Measurements from ENCODE around the gene LPAR3.

The LPAR3 gene

GRCh38 chr1:84781946-84782771, 110.8 kb downstream of the LPAR3 start:
- Histone ChIP-seq H3K36me3 (ENCODE audit: low read depth) (no peaks in the 10 kb centered on the region), H3K4me3 (ENCODE audit: severe bottlenecking) (no peak overlapping the region), H3K9me3 (ENCODE audit: severe bottlenecking) (no peaks in the 10 kb centered on the region), H3K27ac (ENCODE audit: poor library complexity, severe bottlenecking) (no peak overlapping the region), H3K4me1 (ENCODE audit: insufficient read depth, poor library complexity, severe bottlenecking) (no peaks in the 10 kb centered on the region), H3K27me3 (ENCODE audit: insufficient read depth, poor library complexity, severe bottlenecking) (no peaks in the 10 kb centered on the region)
- ATAC-seq (ENCODE audit: low read depth) (no peak), DNase-seq (ENCODE audit: low spot score) (no peak)
- TF ChIP-seq CTCF (IDR thresholded peaks at IDR 0.05; ENCODE audit: poor library complexity, severe bottlenecking), result no peak

GRCh38 chr1:84780000-84780716, 112.8 kb downstream of the LPAR3 start:
- Histone ChIP-seq H3K36me3 (ENCODE audit: low read depth) (no peaks in the 10 kb centered on the region), H3K4me1 (ENCODE audit: insufficient read depth, poor library complexity, severe bottlenecking) (no peaks in the 10 kb centered on the region), H3K9me3 (ENCODE audit: severe bottlenecking) (no peaks in the 10 kb centered on the region), H3K27me3 (ENCODE audit: insufficient read depth, poor library complexity, severe bottlenecking) (no peaks in the 10 kb centered on the region), H3K4me3 (ENCODE audit: severe bottlenecking) (no peak overlapping the region), H3K27ac (ENCODE audit: poor library complexity, severe bottlenecking) (no peak overlapping the region)
- DNase-seq (ENCODE audit: low spot score), result no peak
- TF ChIP-seq CTCF (IDR thresholded peaks at IDR 0.05; ENCODE audit: poor library complexity, severe bottlenecking), result no peak
- peak; percentile 55; the same call in 2 of the 3 replicates for ATAC-seq (ENCODE audit: low read depth)

GRCh38 chr1:84776639-84777038, 116.4 kb downstream of the LPAR3 start:
- no peak for TF ChIP-seq CTCF (IDR thresholded peaks at IDR 0.05; ENCODE audit: poor library complexity, severe bottlenecking)
- peaks cover 6% of the 10 kb centered on the region for H3K4me1 ChIP-seq (ENCODE audit: insufficient read depth, poor library complexity, severe bottlenecking)
- peak overlapping the region; percentile 18 for H3K27ac ChIP-seq (ENCODE audit: poor library complexity, severe bottlenecking)
- no peak overlapping the region for H3K4me3 ChIP-seq (ENCODE audit: severe bottlenecking)
- no peaks in the 10 kb centered on the region for H3K9me3 ChIP-seq (ENCODE audit: severe bottlenecking)
- no peaks in the 10 kb centered on the region for H3K27me3 ChIP-seq (ENCODE audit: insufficient read depth, poor library complexity, severe bottlenecking)
- ATAC-seq (ENCODE audit: low read depth) (0 out of 3 replicates have a peak, but pooled peaks have one; percentile 16), DNase-seq (ENCODE audit: low spot score) (no peak)
- H3K36me3 ChIP-seq (ENCODE audit: low read depth), result no peaks in the 10 kb centered on the region

GRCh38 chr1:84775535-84775920, 117.5 kb downstream of the LPAR3 start:
- ATAC-seq (ENCODE audit: low read depth) (no peak), DNase-seq (ENCODE audit: low spot score) (no peak)
- no peak for TF ChIP-seq CTCF (IDR thresholded peaks at IDR 0.05; ENCODE audit: poor library complexity, severe bottlenecking)
- Histone ChIP-seq H3K4me1 (ENCODE audit: insufficient read depth, poor library complexity, severe bottlenecking) (peaks cover 6% of the 10 kb centered on the region), H3K4me3 (ENCODE audit: severe bottlenecking) (no peak overlapping the region), H3K36me3 (ENCODE audit: low read depth) (no peaks in the 10 kb centered on the region), H3K27me3 (ENCODE audit: insufficient read depth, poor library complexity, severe bottlenecking) (no peaks in the 10 kb centered on the region), H3K9me3 (ENCODE audit: severe bottlenecking) (no peaks in the 10 kb centered on the region), H3K27ac (ENCODE audit: poor library complexity, severe bottlenecking) (no peak overlapping the region)
